ENCODE data around the gene KCNIP1.

Gene KCNIP1

DNA sequence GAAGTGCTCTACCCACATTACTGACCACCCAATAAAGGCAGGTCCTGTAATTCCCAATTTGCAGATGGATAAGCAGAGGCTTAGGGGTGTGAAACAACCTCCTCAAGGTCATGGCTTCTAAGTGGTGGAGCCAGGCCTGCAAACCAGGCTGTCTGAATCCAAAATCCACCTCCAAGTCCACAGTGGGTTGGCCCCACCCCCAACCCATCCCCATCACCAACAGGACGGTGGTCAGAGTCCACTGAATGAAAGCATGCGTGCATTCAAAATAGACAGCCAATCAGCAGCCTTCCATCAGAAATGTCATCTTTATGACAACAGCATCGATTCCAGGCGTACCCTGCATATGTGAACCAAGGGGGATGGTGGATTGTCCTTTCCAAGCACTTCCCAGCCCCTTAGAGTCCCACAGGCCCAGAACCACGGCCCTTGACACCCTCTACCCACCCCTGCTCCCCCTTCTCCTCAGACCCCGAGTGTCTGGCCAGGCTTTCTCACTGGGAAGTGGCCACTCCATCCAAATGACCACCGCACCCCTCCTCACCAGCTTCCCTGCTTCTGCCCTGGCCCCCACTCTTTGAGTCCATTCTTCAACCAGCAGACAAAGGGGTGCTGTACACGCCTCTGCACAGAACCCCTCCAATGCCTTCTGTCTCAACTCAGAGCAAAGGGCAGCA, 133.1 kb downstream of the KCNIP1 start:
- no peaks in the 10 kb centered on the region for H3K27me3 ChIP-seq (ENCODE audit: control insufficient read depth, insufficient read depth, low read length)
- H3K36me3 ChIP-seq (ENCODE audit: control insufficient read depth, insufficient read depth, low read length), result no peaks in the 10 kb centered on the region
- H3K9ac ChIP-seq (ENCODE audit: low read depth, low read length), result no peak overlapping the region
- no peak overlapping the region for H3K4me3 ChIP-seq (ENCODE audit: low read depth, low read length)
- no peaks in the 10 kb centered on the region for H3K9me3 ChIP-seq (ENCODE audit: control insufficient read depth, insufficient read depth, low read length)
- peaks cover 22% of the 10 kb centered on the region for H3K4me1 ChIP-seq (ENCODE audit: control insufficient read depth, insufficient read depth, low read length)

GRCh38 chr5:170638051-170638450, 134.2 kb downstream of the KCNIP1 start:
- no peaks in the 10 kb centered on the region for H3K36me3 ChIP-seq (ENCODE audit: control insufficient read depth, insufficient read depth, low read length)
- no peaks in the 10 kb centered on the region for H3K9me3 ChIP-seq (ENCODE audit: control insufficient read depth, insufficient read depth, low read length)
- no peak overlapping the region for H3K4me3 ChIP-seq (ENCODE audit: low read depth, low read length)

DNA sequence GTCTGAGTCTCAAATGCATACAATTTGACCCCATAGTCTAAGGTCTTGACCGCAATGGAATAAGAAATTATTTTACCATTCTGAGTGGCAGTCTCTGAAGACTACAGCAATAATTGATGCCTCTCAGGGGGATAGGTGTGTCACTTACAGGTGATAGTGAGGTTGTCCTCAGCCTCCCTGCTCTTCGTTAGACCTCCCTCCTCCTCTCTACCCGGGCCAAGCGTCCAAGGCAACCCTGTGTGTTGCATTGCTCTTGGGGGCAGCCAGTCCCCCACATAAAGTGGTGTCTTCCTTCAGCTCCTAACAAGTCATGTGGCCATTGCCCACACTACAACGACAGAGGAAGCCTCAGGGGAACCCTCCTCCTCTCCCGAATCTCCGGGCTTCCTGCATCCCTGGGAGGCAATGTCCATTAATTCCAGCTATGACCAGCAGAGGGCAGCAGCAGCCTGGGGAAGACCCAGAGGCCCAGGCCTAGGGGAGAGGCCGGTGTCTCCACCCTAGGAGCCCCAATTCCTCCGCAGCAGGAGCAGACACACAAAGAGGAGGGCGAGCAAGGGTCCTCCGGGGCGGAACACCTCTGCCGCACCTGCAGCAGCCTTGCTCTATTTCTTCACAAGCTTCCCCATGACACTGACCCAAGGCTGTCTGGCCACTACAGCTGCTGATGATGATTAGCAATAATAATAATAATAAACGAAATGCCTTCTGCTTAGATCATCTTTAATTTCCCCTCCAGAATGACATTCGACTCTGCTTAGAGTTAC, 134.8 kb downstream of the KCNIP1 start:
- H3K9me3 ChIP-seq (ENCODE audit: control insufficient read depth, insufficient read depth, low read length), result no peaks in the 10 kb centered on the region
- H3K27me3 ChIP-seq (ENCODE audit: control insufficient read depth, insufficient read depth, low read length), result no peaks in the 10 kb centered on the region
- no peak overlapping the region for H3K9ac ChIP-seq (ENCODE audit: low read depth, low read length)
- peaks cover 17% of the 10 kb centered on the region for H3K4me1 ChIP-seq (ENCODE audit: control insufficient read depth, insufficient read depth, low read length)
- no peak overlapping the region for H3K4me3 ChIP-seq (ENCODE audit: low read depth, low read length)
- H3K36me3 ChIP-seq (ENCODE audit: control insufficient read depth, insufficient read depth, low read length), result no peaks in the 10 kb centered on the region

More at GRCh38 chr5:170638051-170638450, 134.2 kb downstream of the KCNIP1 start:
- H3K4me1 ChIP-seq (ENCODE audit: control insufficient read depth, insufficient read depth, low read length), result peaks cover 17% of the 10 kb centered on the region
- no peak overlapping the region for H3K9ac ChIP-seq (ENCODE audit: low read depth, low read length)
- no peaks in the 10 kb centered on the region for H3K27me3 ChIP-seq (ENCODE audit: control insufficient read depth, insufficient read depth, low read length)

- H3K36me3 ChIP-seq (ENCODE audit: control insufficient read depth, insufficient read depth, low read length), result no peaks in the 10 kb centered on the region
- peaks cover 12% of the 10 kb centered on the region for H3K4me1 ChIP-seq (ENCODE audit: control insufficient read depth, insufficient read depth, low read length)
- no peak overlapping the region for H3K4me3 ChIP-seq (ENCODE audit: low read depth, low read length)
- no peak overlapping the region for H3K9ac ChIP-seq (ENCODE audit: low read depth, low read length)
- H3K9me3 ChIP-seq (ENCODE audit: control insufficient read depth, insufficient read depth, low read length), result no peaks in the 10 kb centered on the region
- H3K27me3 ChIP-seq (ENCODE audit: control insufficient read depth, insufficient read depth, low read length), result no peaks in the 10 kb centered on the region
Observed at GRCh38 chr5:170639221-170639925, 135.6 kb downstream of the KCNIP1 start.

GRCh38 chr5:170640731-170641588, 137.1 kb downstream of the KCNIP1 start:
- no peak overlapping the region for H3K9ac ChIP-seq (ENCODE audit: low read depth, low read length)
- H3K27me3 ChIP-seq (ENCODE audit: control insufficient read depth, insufficient read depth, low read length), result no peaks in the 10 kb centered on the region
- peaks cover 9% of the 10 kb centered on the region for H3K4me1 ChIP-seq (ENCODE audit: control insufficient read depth, insufficient read depth, low read length)
- H3K4me3 ChIP-seq (ENCODE audit: low read depth, low read length), result no peak overlapping the region
- H3K36me3 ChIP-seq (ENCODE audit: control insufficient read depth, insufficient read depth, low read length), result no peaks in the 10 kb centered on the region
- H3K9me3 ChIP-seq (ENCODE audit: control insufficient read depth, insufficient read depth, low read length), result no peaks in the 10 kb centered on the region

GRCh38 chr5:170641589-170642031, 137.8 kb downstream of the KCNIP1 start:
- no peak overlapping the region for H3K9ac ChIP-seq (ENCODE audit: low read depth, low read length)
- no peaks in the 10 kb centered on the region for H3K27me3 ChIP-seq (ENCODE audit: control insufficient read depth, insufficient read depth, low read length)
- no peaks in the 10 kb centered on the region for H3K36me3 ChIP-seq (ENCODE audit: control insufficient read depth, insufficient read depth, low read length)
- no peak overlapping the region for H3K4me3 ChIP-seq (ENCODE audit: low read depth, low read length)
- no peaks in the 10 kb centered on the region for H3K9me3 ChIP-seq (ENCODE audit: control insufficient read depth, insufficient read depth, low read length)
- peaks cover 9% of the 10 kb centered on the region for H3K4me1 ChIP-seq (ENCODE audit: control insufficient read depth, insufficient read depth, low read length)

- peaks cover 9% of the 10 kb centered on the region for H3K4me1 ChIP-seq (ENCODE audit: control insufficient read depth, insufficient read depth, low read length)
- H3K27me3 ChIP-seq (ENCODE audit: control insufficient read depth, insufficient read depth, low read length), result no peaks in the 10 kb centered on the region
- H3K9me3 ChIP-seq (ENCODE audit: control insufficient read depth, insufficient read depth, low read length), result no peaks in the 10 kb centered on the region
- H3K36me3 ChIP-seq (ENCODE audit: control insufficient read depth, insufficient read depth, low read length), result no peaks in the 10 kb centered on the region
- no peak overlapping the region for H3K4me3 ChIP-seq (ENCODE audit: low read depth, low read length)
- no peak overlapping the region for H3K9ac ChIP-seq (ENCODE audit: low read depth, low read length)
Observed at GRCh38 chr5:170642066-170642735, 138.4 kb downstream of the KCNIP1 start.

GRCh38 chr5:170642776-170643436, 139.1 kb downstream of the KCNIP1 start:
- H3K9me3 ChIP-seq (ENCODE audit: control insufficient read depth, insufficient read depth, low read length), result no peaks in the 10 kb centered on the region
- no peak overlapping the region for H3K4me3 ChIP-seq (ENCODE audit: low read depth, low read length)
- H3K9ac ChIP-seq (ENCODE audit: low read depth, low read length), result no peak overlapping the region
- no peaks in the 10 kb centered on the region for H3K36me3 ChIP-seq (ENCODE audit: control insufficient read depth, insufficient read depth, low read length)
- no peaks in the 10 kb centered on the region for H3K27me3 ChIP-seq (ENCODE audit: control insufficient read depth, insufficient read depth, low read length)
- H3K4me1 ChIP-seq (ENCODE audit: control insufficient read depth, insufficient read depth, low read length), result peaks cover 9% of the 10 kb centered on the region

- Histone ChIP-seq H3K36me3 (ENCODE audit: control insufficient read depth, insufficient read depth, low read length) (no peaks in the 10 kb centered on the region), H3K27me3 (ENCODE audit: control insufficient read depth, insufficient read depth, low read length) (no peaks in the 10 kb centered on the region), H3K4me1 (ENCODE audit: control insufficient read depth, insufficient read depth, low read length) (peaks cover 9% of the 10 kb centered on the region), H3K4me3 (ENCODE audit: low read depth, low read length) (no peak overlapping the region), H3K9me3 (ENCODE audit: control insufficient read depth, insufficient read depth, low read length) (no peaks in the 10 kb centered on the region), H3K9ac (ENCODE audit: low read depth, low read length) (no peak overlapping the region)
Observed at GRCh38 chr5:170643591-170643990, 139.8 kb downstream of the KCNIP1 start.

- H3K27me3 ChIP-seq (ENCODE audit: control insufficient read depth, insufficient read depth, low read length), result no peaks in the 10 kb centered on the region
- H3K9ac ChIP-seq (ENCODE audit: low read depth, low read length), result no peak overlapping the region
- H3K4me3 ChIP-seq (ENCODE audit: low read depth, low read length), result no peak overlapping the region
- H3K9me3 ChIP-seq (ENCODE audit: control insufficient read depth, insufficient read depth, low read length), result no peaks in the 10 kb centered on the region
- H3K36me3 ChIP-seq (ENCODE audit: control insufficient read depth, insufficient read depth, low read length), result no peaks in the 10 kb centered on the region
- peaks cover 5% of the 10 kb centered on the region for H3K4me1 ChIP-seq (ENCODE audit: control insufficient read depth, insufficient read depth, low read length)
Observed at GRCh38 chr5:170644501-170644900, 140.7 kb downstream of the KCNIP1 start.
